K562 (cell line): ENCODE results near the gene PKP1. TPM values are rescaled to one million over a fixed set of nuclear protein-coding genes. Genes with fewer than 3 reads are reported as not detected.

Experiments
- RFX7 ChIP-seq: fragments of 250-450 bp; sonication (Bioruptor Pico); IDR thresholded peaks from 2 replicates; pipeline ENCODE4 v1.5.1; 2021; ENCODE audit warnings: mild to moderate bottlenecking
- ZNF384 ChIP-seq: IDR thresholded peaks from 2 replicates; pipeline ENCODE4 v1.6.1; 2012; ENCODE audit warnings: low read depth, low read length, improper control_type of control experiment
- polyA plus RNA-seq, 8 experiments: library from polyadenylated mRNA; depleted of rRNA in 4 of 8; stranded (reverse) in 5 of 8; unstranded in 3 of 8; fragments of >200 nt; fragmentation: Nextera tagmentation in 2 of 8; fragmentation: Illumina TruSeq in 1 of 8; extraction: Ambion mirVana in 2 of 8; extraction: Trizol in 1 of 8; gene quantifications; 2 replicates each; pipeline versions ENCODE4 v1.2.1 to v1.2.3, GENCODE V29; 2011 to 2014; ENCODE audit warnings: inconsistent platforms in 1 of 8, missing spikeins in 1 of 8
- total RNA-seq, 7 experiments: library from RNA; depleted of rRNA in 6 of 7; stranded (reverse); fragments of >200 nt in 6 of 7; fragmentation: Illumina TruSeq in 2 of 7; extraction: Trizol in 2 of 7; gene quantifications; 2 replicates each; pipeline versions ENCODE4 v1.2.1 to v1.2.3, GENCODE V29; 2011 to 2021; ENCODE audit warnings: low replicate concordance in 1 of 7
- TF ChIP-seq, protein P1 (sequence below), 2 experiments: fragments of 450-650 bp; formaldehyde crosslinking in 1 of 2; IDR thresholded peaks; 2 replicates each; pipeline versions ENCODE4 v1.4.0 to v1.6.1; 2014 to 2020; ENCODE audit warnings: mild to moderate bottlenecking in 2 of 2, borderline replicate concordance in 1 of 2, low read depth in 1 of 2

The PKP1 gene
- total and polyA plus RNA-seq, 9 of the 15 experiments (the other 6 are each of a cell fraction or from before 2014, with no cell fraction given), result not detected

DNA sequence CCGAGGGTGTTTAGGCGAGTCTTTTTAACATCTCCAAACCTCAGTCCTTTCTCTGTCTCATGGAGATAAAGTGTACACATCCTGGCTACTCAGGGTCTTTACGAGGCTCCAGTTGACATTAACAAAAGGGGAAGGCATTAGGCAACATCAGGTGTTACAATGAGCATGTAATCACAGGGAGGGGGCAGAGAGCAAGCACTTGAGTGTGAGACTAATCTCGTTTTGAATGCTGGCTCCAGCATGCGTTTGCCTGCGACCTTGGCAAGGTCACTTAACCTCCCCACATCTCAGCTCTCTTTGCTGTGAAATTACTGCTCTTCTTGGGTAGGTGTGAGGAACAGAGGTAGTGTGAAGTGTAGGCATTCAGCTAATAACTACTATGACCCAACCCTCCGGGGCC is 91.1 kb downstream of the PKP1 start (continued):
- TF ChIP-seq, protein P1, sequence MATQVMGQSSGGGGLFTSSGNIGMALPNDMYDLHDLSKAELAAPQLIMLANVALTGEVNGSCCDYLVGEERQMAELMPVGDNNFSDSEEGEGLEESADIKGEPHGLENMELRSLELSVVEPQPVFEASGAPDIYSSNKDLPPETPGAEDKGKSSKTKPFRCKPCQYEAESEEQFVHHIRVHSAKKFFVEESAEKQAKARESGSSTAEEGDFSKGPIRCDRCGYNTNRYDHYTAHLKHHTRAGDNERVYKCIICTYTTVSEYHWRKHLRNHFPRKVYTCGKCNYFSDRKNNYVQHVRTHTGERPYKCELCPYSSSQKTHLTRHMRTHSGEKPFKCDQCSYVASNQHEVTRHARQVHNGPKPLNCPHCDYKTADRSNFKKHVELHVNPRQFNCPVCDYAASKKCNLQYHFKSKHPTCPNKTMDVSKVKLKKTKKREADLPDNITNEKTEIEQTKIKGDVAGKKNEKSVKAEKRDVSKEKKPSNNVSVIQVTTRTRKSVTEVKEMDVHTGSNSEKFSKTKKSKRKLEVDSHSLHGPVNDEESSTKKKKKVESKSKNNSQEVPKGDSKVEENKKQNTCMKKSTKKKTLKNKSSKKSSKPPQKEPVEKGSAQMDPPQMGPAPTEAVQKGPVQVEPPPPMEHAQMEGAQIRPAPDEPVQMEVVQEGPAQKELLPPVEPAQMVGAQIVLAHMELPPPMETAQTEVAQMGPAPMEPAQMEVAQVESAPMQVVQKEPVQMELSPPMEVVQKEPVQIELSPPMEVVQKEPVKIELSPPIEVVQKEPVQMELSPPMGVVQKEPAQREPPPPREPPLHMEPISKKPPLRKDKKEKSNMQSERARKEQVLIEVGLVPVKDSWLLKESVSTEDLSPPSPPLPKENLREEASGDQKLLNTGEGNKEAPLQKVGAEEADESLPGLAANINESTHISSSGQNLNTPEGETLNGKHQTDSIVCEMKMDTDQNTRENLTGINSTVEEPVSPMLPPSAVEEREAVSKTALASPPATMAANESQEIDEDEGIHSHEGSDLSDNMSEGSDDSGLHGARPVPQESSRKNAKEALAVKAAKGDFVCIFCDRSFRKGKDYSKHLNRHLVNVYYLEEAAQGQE (IDR thresholded peaks at IDR 0.05; ENCODE audit: borderline replicate concordance), result no peak
- TF ChIP-seq, protein P1 (CRISPR knock-in tag; IDR thresholded peaks at IDR 0.05; ENCODE audit: low read depth), result no peak
- TF ChIP-seq ZNF384, result no peak
- TF ChIP-seq RFX7 (CRISPR knock-in tag), result no peak
- TF ChIP-seq, all 486 proteins: peak for 0
